Liver (tissue), 9 donors: ENCODE data around the gene EOLA2. TPM values are rescaled to one million over a fixed set of nuclear protein-coding genes. Genes with fewer than 3 reads are reported as not detected.
"Not testable (repeated sequence)": the region's sequence is repeated elsewhere in the genome, so short reads cannot be mapped to it uniquely, and the experiment has no call there.

Experiments
- DNase-seq: peaks from one replicate; pipeline ENCODE4 v3.0.0-alpha.2; 2017; ENCODE audit warnings: low spot score
- H3K27ac ChIP-seq, 2 donors: one replicate each; pipeline ENCODE4 v1.7.0; 2013; ENCODE audit warnings: inconsistent platforms in 2 of 2, low read length in 2 of 2, control low read depth in 1 of 2, low read depth in 1 of 2, mild to moderate bottlenecking in 1 of 2
- H3K27me3 ChIP-seq, 4 donors: one replicate each; pipeline versions ENCODE4 v1.6.1 to v1.7.0; 2013; ENCODE audit warnings: low read length in 3 of 4, inconsistent platforms in 1 of 4, mild to moderate bottlenecking in 1 of 4, moderate library complexity in 1 of 4; ENCODE audit not compliant: control insufficient read depth in 4 of 4, insufficient read depth in 4 of 4
- H3K36me3 ChIP-seq, 4 donors: one replicate each; pipeline versions ENCODE4 v1.6.1 to v1.7.0; 2013; ENCODE audit warnings: low read length in 3 of 4, mild to moderate bottlenecking in 3 of 4, low read depth in 1 of 4, moderate library complexity in 1 of 4; ENCODE audit not compliant: control insufficient read depth in 4 of 4, insufficient read depth in 3 of 4
- H3K4me1 ChIP-seq, 4 donors: one replicate each; pipeline versions ENCODE4 v1.6.1 to v1.7.0; 2013; ENCODE audit warnings: low read length in 3 of 4, mild to moderate bottlenecking in 3 of 4, moderate library complexity in 1 of 4; ENCODE audit not compliant: control insufficient read depth in 4 of 4, insufficient read depth in 4 of 4
- H3K4me3 ChIP-seq, 3 donors: one replicate each; pipeline versions ENCODE4 v1.6.1 to v1.7.0; 2013; ENCODE audit warnings: low read length in 3 of 3, control low read depth in 1 of 3, low read depth in 1 of 3, mild to moderate bottlenecking in 1 of 3
- H3K9ac ChIP-seq, 2 donors: one replicate each; pipeline ENCODE4 v1.7.0; 2013; ENCODE audit warnings: low read length in 2 of 2, mild to moderate bottlenecking in 2 of 2, moderate library complexity in 2 of 2, control low read depth in 1 of 2, low read depth in 1 of 2
- H3K9me3 ChIP-seq, 4 donors: one replicate each; pipeline versions ENCODE4 v1.6.1 to v1.7.0; 2013; ENCODE audit warnings: low read length in 3 of 4; ENCODE audit not compliant: control insufficient read depth in 4 of 4
- ATF3 ChIP-seq: IDR thresholded peaks from 2 replicates; pipeline ENCODE4 v1.6.1; 2016; ENCODE audit warnings: antibody characterized with exemption
- CTCF ChIP-seq: fragments of 150-350 bp; IDR thresholded peaks from 2 replicates; pipeline ENCODE4 v1.5.1; 2017; ENCODE audit warnings: improper control_type of control experiment, low read depth, low read length; ENCODE audit not compliant: missing input control
- FOXA1 ChIP-seq: IDR thresholded peaks from 2 replicates; pipeline ENCODE4 v1.6.1; 2016; ENCODE audit warnings: antibody characterized with exemption
- FOXA2 ChIP-seq: IDR thresholded peaks from 2 replicates; pipeline ENCODE4 v1.6.1; 2016; ENCODE audit warnings: antibody characterized with exemption
- GABPA ChIP-seq, 2 donors: IDR thresholded peaks in 1 of 2; conservative IDR thresholded peaks in 1 of 2; 2 replicates each; pipeline ENCODE4 v1.6.1; 2016; ENCODE audit warnings: antibody characterized with exemption in 2 of 2, mild to moderate bottlenecking in 1 of 2, moderate library complexity in 1 of 2
- HNF4A ChIP-seq, 2 donors: conservative IDR thresholded peaks; 2 replicates each; pipeline ENCODE4 v1.6.1; 2016; ENCODE audit warnings: antibody characterized with exemption in 2 of 2, mild to moderate bottlenecking in 2 of 2
- HNF4G ChIP-seq: IDR thresholded peaks from 2 replicates; pipeline ENCODE4 v1.6.1; 2016; ENCODE audit warnings: antibody characterized with exemption
- JUND ChIP-seq, 2 donors: IDR thresholded peaks; 2 replicates each; pipeline ENCODE4 v1.6.1; 2016; ENCODE audit warnings: antibody characterized with exemption in 2 of 2
- MAX ChIP-seq: IDR thresholded peaks from 2 replicates; pipeline ENCODE4 v1.6.1; 2016; ENCODE audit warnings: antibody characterized with exemption
- NR2F2 ChIP-seq: IDR thresholded peaks from 2 replicates; pipeline ENCODE4 v1.6.1; 2016; ENCODE audit warnings: antibody characterized with exemption
- RAD21 ChIP-seq, 2 donors: IDR thresholded peaks; 2 replicates each; pipeline ENCODE4 v1.6.1; 2016; ENCODE audit warnings: antibody characterized with exemption in 2 of 2, mild to moderate bottlenecking in 2 of 2
- REST ChIP-seq: IDR thresholded peaks from 2 replicates; pipeline ENCODE4 v1.6.1; 2016; ENCODE audit warnings: antibody characterized with exemption, mild to moderate bottlenecking
- SP1 ChIP-seq: IDR thresholded peaks from 2 replicates; pipeline ENCODE4 v1.6.1; 2018; ENCODE audit warnings: antibody characterized with exemption, mild to moderate bottlenecking
- TAF1 ChIP-seq: conservative IDR thresholded peaks from 2 replicates; pipeline ENCODE4 v1.6.1; 2016; ENCODE audit warnings: antibody characterized with exemption, mild to moderate bottlenecking
- YY1 ChIP-seq: IDR thresholded peaks from 2 replicates; pipeline ENCODE4 v1.6.1; 2016; ENCODE audit warnings: antibody characterized with exemption, mild to moderate bottlenecking
- ZBTB33 ChIP-seq: IDR thresholded peaks from 2 replicates; pipeline ENCODE4 v1.6.1; 2016; ENCODE audit warnings: antibody characterized with exemption
- WGBS: extraction: QIAGEN DNeasy Blood & Tissue Kit; methylation state at CpG from one replicate; pipeline ENCODE4 v1.1.7; 2013; 5-methylcytosine and 5-hydroxymethylcytosine counted together
- polyA plus RNA-seq, 2 donors: library from polyadenylated mRNA; stranded (reverse) in 1 of 2; unstranded in 1 of 2; fragments of 200-250 nt in 1 of 2; fragments of >200 nt in 1 of 2; fragmentation: Nextera tagmentation in 1 of 2; extraction: Ambion mirVana in 1 of 2; gene quantifications; one replicate each; pipeline versions ENCODE4 v1.2.1 to v1.2.3, GENCODE V29; 2013 to 2015
- total RNA-seq, 2 donors: library from RNA; depleted of rRNA; stranded (reverse); fragments of >200 nt; gene quantifications; one replicate each; pipeline ENCODE4 v1.2.3, GENCODE V29; 2014
- donor health status: healthy.
- donor health status: healthy.
- donor health status: healthy.
- donor health status: healthy.
- donor health status: healthy.

EOLA2 gene
- total and polyA plus RNA-seq, 4 donors: 10.5 to 22.7 (median 15.6) TPM

- H3K4me3 ChIP-seq: no peak overlapping the region
- no peak for DNase-seq
- H3K9me3 ChIP-seq: no peaks in the 10 kb centered on the region
- H3K27ac ChIP-seq: no peak overlapping the region
- no peaks in the 10 kb centered on the region for H3K4me1 ChIP-seq
- 68% methylated on average over 6 of the region's 6 CpGs for WGBS
- no peaks in the 10 kb centered on the region for H3K27me3 ChIP-seq
- H3K36me3 ChIP-seq: peaks cover 2 to 11% (median 5%) of the 10 kb centered on the region in 4 donors
- no peak overlapping the region for H3K9ac ChIP-seq
- TF ChIP-seq FOXA2: no peak
- TF ChIP-seq CTCF: no peak
- no peak for TF ChIP-seq MAX
- no peak for TF ChIP-seq FOXA1
Measured at GRCh38 chrX:149949743-149950436, 11.6 kb upstream of the EOLA2 start.

GRCh38 chrX:149948016-149948415, 9.7 kb upstream of the EOLA2 start:
- H3K9me3 ChIP-seq: no peaks in the 10 kb centered on the region
- H3K27me3 ChIP-seq: no peaks in the 10 kb centered on the region
- no peaks in the 10 kb centered on the region for H3K4me1 ChIP-seq
- DNase-seq: no peak
- H3K27ac ChIP-seq: no peak overlapping the region
- peaks cover 2 to 11% (median 6%) of the 10 kb centered on the region in 4 donors for H3K36me3 ChIP-seq
- no peak overlapping the region for H3K9ac ChIP-seq
- no peak overlapping the region for H3K4me3 ChIP-seq
- WGBS: 96% methylated on average over 3 of the region's 3 CpGs
- TF ChIP-seq REST: no peak
- no peak for TF ChIP-seq FOXA2
- TF ChIP-seq ATF3: no peak
- no peak for TF ChIP-seq HNF4A (conservative IDR thresholded peaks at IDR 0.05)
- TF ChIP-seq TAF1: no peak
- TF ChIP-seq YY1: no peak
- TF ChIP-seq CTCF: no peak
- TF ChIP-seq FOXA1: no peak
- TF ChIP-seq HNF4G: no peak
- TF ChIP-seq GABPA (IDR thresholded peaks at IDR 0.05 in 1 of 2, conservative IDR thresholded peaks at IDR 0.05 in 1 of 2): no peak
- TF ChIP-seq MAX: no peak
- TF ChIP-seq NR2F2: no peak
- TF ChIP-seq RAD21 (IDR thresholded peaks at IDR 0.05): no peak
- no peak for TF ChIP-seq ZBTB33
- no peak for TF ChIP-seq JUND (IDR thresholded peaks at IDR 0.05)
- no peak for TF ChIP-seq SP1

GRCh38 chrX:149946932-149947331, 8.6 kb upstream of the EOLA2 start:
- not testable (repeated sequence) for H3K4me3 ChIP-seq, H3K4me1 ChIP-seq, H3K27me3 ChIP-seq, DNase-seq, H3K9ac ChIP-seq, H3K9me3 ChIP-seq, H3K27ac ChIP-seq
- WGBS: no CpG with 5 or more reads among the region's 3 CpGs
- H3K36me3 ChIP-seq: peaks cover 2 to 11% (median 6%) of the 10 kb centered on the region in 4 donors
